GM18907 (cell line): ENCODE data around the gene ZEB2.

Experiments used
- ATAC-seq: cut with Tn5 transposase; IDR thresholded peaks from one replicate; pipeline ENCODE4 v1.9.1; 2021; ENCODE audit warnings: mild to moderate bottlenecking, moderate library complexity; ENCODE audit not compliant: unreplicated experiment

ZEB2 gene

DNA sequence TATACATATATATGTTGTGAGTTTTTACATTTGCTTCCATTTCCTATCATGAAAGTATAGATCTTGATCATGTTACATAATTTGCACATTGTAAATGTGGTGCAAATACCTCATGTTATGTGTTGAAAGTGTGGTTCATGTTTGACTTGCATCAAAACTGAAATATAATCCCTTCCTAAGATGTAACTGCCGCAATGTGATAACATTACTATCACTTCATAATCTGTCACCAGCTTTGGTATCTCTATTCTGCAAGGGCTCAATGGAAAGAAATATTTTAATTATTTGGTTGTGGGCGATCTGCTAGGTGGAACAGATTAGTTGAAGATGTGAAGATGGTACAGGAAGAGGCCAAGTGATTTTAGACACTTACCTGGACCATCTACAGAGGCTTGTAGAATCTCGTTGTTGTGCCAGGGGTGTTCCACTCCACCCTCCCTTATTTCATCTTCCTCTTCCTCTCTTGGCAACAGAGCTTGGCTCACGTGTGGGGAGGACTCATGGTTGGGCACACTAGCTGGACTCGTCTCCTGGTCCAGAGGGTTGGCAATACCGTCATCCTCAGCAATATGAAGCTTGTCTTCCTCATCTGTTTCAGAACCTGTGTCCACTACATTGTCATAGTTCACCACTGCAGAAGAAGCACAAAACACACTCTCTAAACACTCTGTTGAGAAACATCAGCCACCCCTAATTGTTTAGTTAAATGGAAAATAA lies 90.4 kb downstream of the ZEB2 start:
- ATAC-seq: no peak

DNA sequence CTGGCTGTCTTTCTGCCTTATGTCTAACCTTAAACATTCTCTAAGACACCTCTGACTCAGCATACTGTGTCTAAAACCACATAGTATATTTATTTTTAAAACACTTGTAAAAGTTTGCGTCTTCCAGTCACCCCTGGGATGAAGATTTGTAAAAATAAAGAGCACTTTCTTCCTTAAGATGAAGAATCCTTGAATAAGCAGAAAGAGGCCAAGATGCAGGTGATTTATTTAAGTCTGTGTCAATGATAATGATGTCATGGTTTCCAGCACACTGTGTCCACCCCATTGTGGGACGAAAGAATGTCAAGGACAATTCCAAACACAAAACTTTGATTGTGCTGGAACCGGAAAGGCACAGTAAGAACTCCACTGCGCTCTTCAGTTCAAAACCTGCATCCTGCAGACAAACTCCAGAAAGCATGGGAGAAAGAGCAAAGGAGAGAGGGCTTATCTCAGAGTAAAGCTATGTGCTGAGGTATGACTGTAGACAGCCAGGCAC lies 92.9 kb downstream of the ZEB2 start:
- ATAC-seq: no peak

DNA sequence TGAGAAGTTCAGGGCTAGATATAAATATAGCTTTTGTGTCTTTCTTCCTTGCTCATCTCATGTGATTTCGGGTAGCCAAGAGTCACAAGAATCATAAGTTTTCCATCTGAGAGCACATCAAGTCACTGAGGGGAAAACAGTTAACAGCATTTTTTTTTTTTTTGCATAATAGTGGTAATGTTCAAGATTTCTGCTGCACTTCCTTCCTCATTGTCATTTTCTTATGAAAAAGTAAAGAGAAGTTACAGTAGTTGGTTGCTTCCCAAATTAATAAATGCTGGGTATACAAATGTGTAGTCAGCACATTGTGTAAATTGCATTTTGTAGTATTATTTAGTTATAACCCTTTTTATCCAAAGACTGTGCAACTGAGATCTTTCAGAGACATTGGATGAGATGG lies 93.6 kb downstream of the ZEB2 start:
- ATAC-seq: no peak

DNA sequence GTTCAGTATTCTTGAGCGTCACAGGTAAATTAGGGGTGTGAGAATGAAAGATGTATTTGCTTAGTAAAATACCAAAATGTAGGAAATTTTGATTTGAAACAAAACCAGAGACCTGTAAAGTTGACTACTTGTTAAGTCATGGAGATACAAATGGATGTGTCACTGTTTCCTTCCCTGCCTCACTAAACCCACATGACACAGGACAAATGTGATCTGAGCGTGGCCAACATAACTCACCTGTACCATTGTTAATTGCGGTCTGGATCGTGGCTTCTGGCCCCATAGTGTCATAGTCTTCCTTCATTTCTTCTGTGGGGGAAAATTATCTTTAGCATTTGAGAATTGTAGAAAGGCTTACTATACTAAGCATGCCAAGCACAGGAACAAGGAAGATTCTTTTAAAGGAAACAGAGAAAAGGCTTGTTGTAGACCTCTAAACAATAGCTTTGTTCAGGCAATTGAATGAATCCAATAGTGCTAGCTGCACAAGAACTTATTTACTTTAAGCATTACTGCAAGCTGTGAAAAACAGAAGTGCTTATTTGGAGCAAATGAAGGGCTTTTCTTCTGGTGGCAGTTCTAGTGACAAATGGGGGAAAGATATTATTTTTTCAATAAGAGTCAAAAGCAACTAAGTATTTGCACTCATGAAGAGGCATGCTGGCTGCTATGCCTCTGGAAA lies 95.2 kb downstream of the ZEB2 start:
- ATAC-seq: no peak

DNA sequence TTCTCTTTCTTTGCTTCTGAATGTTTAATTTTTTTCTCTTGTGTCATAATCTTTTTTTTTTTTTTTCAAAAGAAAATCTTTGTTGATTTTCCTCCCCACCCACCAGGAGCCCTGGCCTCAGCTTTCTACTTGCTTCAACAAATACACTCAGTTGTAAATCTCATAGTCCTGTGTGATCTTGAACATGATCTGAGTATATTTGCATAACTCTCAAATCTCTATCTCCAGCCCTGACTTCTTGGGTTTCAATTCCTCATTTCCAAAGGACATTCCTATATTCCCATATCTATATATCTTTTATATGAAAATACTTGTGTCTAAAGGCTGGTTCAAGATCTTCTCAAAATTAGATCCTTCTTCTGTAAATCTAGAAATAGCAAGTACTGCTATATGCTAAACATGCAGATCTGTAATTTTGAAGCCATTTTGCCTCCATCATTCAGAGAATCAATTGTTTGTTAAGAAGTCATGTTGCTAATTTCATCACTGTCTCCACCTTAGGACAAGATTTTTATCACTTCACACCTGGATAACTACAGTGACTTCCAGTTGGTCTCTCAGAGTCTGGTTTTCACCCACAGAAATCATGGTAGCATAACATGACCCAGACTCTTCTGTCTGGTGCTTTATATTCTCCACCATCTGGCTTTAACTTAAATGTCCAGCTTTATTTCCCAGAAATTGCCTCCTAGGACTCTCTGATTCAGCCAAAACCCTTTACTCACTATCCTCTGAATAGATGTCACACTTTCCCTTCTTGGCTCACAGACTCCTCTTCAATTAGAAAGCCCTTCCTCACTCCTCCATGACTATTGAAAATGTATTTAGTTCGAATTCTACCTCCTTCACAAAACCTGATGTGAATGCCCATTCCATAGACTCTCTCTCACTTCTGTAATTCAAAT lies 98.1 kb downstream of the ZEB2 start:
- no peak for ATAC-seq

DNA sequence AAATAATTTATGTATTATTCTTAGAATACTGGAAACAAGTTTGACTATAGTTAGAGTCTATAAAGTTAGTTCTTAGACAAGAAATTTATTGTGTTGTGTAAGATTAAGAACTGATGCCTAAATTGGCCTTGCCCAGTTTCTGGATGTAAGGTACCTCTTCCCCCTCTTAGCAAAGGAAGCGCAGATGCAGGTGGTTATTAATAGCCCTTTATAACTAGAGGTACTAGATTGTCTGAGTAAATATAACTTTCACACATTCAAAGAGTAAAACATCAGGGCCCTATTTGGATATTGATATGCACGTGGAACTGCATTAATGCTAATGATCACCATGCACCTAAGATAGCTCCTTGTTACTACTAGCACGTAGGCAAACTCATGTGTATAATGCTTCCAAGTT lies 100.7 kb downstream of the ZEB2 start:
- no peak for ATAC-seq

DNA sequence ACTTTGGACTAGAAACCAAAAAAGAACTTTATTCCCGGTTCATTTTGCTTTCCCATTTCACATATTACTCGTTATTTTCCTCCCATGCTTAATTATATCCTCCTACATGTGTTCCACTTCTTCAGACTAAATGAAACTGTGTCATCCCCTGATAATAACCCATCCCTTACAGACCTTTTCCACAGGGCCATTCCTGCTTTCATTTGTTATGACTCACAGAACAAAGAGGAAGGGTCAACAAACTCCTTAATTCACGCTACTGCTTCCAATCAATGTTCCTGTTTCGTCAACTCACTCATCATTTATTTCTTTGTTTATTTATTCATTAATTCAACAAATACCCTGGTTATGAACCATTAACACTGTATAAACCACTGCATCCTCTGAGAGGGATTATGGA lies 104.5 kb downstream of the ZEB2 start:
- no peak for ATAC-seq

DNA sequence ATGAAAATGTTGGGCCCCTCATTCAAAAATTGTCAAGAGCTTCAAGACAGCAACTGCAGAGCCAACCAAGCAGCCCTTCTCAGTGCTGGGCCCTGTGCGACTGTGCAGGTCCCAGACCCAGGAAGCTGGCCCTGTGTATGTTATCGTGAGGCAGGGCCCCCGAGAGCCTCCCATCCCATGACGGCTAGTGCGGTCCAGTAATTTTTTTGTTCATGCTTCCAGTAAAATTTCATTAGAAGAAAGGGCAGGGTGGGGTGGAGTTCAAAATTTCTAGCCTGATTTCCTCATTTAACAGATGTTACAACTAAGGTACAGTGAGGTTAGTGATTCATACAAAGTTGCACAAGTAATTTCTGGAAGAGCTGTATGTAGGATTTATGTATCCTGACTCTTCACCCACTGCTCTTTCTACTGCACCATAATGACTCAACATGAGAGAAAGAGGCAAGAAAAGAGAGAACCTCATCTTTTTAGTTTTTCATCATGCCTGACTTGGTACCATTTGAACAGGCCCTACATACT lies 105.5 kb downstream of the ZEB2 start:
- ATAC-seq: peak; percentile 63

DNA sequence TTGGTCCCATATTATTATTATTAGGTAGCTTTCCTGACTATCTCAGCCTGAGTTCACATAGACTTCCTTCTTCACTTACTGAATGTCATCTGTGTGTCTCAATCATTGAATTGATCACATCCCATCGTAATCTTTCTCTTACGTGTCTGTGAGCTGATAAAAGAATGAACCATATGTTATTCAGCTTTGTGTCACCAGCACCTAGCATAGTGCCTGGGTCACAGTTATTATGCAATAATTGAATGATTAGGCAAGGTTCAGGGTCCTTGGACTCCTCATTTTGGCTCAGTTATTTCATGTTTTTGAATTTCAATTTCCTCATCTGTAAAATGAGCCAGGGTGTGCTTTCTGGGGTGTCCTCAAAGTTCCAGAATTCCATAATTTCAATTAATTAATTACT lies 107.2 kb downstream of the ZEB2 start:
- no peak for ATAC-seq

DNA sequence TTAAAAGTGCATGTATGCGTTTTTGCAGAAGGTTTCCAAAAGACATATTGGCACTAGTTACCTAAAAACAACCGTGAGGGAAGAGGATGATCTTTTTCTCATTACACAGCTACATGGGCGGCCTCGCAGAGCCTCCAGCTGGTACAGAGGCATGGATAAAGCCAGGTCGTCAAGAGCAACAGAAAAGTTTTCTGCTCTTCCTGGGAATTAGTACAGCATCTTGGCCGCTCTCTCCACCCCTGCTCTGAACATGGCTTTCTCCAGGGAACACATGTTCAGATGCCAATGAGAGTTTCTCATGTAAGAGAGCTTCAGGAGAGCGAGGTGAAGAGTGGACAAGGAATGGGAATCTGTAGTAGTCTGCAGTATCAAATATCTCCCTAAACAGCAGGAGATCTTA lies 108.4 kb downstream of the ZEB2 start:
- ATAC-seq: no peak

DNA sequence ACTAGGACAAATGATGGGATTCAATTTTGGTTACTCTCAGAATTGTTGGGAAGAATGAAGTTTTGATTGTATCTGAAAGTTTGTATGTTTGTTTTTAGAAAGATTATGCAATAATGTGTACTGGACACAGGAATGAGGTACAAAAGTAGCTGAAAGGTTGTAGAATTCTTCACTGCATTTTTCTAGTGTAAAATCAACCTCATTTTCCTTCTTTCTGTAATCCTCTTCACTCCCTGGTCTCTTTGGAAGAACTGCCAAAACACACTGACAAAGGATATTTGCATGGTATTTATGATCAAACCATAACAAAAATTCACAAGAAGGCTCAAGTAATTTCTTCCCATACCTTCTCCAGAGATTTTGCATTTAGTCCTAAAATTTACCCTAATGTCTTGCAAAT lies 110.7 kb downstream of the ZEB2 start:
- no peak for ATAC-seq

DNA sequence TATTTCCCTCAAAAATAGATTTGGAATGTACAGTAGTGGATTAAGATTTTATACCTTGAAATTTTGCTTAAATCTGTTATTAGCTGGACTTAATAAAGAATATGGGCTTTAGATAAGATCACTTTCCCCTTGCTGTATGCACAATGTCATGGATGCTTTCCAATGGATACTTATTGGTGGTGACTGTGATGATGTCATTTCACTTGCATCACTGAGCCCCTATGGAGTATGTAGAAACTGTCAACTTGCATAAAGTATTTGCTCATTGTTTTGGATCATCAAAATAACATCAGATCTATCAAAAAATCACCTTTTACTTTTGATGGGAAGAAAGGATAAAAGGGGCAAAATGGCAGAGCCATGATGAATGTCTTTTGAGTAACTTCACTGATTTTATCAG lies 112.7 kb downstream of the ZEB2 start:
- no peak for ATAC-seq

DNA sequence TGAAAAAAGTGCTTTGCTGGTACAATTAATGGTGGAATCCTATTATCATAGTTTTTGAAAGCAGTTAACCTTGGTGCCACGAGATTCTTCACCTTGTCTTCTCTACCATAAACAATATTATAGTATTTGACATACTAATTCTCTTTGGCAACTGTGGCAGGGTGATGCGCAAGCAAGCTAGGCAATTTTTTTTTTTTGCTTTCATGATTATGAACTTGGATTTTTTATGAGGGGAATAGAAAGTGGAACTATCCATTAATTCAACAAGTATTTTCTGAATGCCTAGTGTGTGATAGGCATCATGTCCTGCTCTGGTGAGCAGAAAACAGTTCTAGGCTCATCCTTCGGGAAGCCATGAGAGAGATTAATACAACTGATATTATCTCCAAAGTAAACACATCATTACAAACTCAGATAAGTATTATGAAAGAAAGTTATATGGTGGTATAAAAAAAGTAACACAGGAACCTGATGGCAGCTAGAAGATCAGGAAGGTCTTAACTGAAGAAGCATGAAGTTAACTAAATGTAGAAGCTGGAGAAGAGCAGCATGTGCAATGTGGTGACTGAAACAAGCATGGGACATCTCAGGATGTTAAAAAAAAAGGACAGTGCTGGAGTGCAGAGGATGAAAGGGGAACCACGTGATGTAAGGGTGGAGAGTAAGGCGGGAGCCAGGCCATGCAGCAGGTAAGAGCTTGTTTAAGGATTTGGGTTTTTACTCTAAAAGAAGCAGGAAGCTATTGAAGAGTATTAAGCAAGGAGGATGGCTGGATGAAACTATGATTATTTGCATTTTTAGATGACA lies 113.7 kb downstream of the ZEB2 start:
- ATAC-seq: no peak

DNA sequence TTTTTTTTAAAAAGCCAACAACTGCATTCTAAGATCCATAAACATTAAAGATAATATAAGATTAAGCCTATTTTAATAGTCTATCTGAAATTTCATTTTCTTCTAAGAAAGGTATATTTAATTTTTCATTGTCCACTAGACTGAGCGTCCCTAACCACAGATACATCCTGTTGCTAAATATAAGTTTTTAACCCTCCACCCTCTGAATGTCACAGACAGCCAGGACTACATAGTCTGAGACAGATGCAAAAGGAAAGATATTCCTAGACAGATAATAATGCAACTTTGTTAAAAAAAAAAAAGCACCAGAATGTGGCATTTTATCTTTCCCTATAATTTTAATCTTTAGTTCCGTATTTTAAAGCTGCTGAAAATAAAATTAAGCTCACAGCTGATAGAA lies 114.6 kb downstream of the ZEB2 start:
- ATAC-seq: no peak

DNA sequence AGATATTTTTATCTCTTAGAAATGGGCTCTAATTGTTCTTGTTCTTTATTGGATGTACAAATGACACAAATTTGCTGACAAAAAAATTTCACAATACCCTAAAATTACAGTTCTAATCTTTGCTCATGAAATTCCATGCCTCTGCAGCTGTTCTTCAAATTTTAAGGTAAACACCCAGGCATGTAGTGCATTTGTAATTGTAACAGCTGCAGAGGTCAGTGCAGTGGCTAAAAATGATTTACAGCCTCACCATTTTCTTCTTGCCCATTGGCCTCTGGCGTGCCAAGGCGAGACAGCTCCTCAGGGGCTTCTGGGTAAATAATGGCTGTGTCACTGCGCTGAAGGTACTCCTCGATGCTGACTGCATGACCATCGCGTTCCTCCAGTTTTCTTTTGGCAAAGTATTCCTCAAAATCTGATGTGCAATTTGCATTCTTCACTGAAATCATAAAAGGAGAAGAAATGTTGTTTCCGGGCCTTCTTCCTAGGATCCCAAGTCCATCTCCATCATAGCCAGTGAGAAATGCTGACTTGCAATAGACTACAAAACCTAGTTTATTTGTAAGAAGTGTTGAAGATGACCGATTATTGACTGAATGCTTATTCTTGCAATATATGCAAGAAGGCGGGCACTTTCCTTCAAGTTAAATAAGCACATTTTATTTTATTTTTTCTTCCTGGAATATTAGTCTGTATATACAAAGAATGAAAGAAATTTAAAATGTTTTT lies 115.2 kb downstream of the ZEB2 start:
- no peak for ATAC-seq

DNA sequence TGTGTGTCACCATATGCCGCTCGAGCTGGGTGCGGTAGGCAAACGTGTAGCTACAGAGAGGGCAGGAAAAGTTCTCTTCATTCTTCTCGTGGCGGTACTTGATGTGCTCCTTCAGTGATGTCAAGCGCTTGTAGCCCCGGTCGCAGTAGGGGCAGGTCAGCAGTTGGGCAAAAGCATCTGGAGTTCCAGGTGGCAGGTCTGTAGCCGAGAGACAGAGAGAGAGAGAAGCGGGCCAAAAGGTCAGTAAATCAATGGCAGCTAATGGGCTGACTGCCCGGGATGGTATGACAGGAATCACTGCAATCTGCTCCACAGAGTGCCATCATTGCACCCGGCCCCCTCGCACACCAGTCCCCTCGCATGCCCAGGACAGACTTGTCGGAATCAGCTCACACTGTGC lies 116.0 kb downstream of the ZEB2 start:
- no peak for ATAC-seq

DNA sequence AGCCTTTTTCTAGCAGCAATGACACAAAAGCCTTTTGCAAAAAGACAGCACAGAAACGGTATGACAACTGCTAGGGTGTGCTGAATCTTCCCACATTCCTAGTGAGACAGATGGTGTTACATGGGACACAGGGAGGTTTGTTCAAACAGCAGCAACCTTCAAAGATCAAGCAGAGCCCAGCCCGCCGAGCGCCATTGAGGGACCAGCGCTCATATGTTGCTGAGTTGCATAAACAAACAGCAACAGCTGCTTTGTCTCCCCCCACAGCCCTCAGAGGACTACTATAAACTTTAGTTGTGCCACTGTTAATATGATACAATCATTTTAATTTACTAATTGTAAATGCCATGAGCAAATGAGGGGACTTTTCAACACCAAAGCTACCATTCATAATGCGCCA lies 117.7 kb downstream of the ZEB2 start:
- no peak for ATAC-seq

DNA sequence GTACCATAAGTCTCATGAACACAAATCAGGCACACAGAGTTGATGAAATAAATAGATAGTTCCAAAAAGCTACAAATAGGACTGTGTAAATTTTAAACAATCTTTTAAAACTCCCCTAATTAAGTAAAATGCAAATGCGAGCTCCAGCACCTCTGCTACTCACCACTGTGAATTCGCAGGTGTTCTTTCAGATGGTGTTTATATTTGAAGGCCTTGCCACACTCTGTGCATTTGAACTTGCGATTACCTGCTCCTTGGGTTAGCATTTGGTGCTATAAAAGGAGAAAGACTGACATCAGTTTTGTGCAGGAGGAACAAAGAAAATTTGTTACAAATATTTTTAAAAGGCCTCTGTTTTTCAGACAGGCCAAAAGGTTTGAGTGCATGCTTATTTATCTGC lies 118.9 kb downstream of the ZEB2 start:
- ATAC-seq: no peak

DNA sequence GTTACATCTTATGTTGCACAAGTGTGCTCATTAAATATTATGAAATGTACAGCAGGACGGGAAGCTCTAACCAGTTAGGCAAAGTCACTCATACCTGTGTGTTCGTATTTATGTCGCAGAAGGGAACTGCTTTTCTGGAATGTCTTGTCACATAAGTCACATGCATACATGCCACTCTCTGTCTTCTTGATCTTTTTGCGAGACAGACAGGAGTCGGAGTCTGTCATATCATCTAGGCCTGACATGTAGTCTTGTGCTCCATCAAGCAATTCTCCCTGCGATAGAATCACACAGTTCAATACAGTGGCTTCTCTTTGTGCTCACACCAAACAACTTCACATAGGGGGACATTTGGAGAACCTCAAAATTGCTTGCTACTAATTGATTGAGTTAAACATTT lies 123.6 kb downstream of the ZEB2 start:
- ATAC-seq: no peak
